Measurements from ENCODE around the gene ECI1.

GRCh38 chr16:2251296-2252111, at the start of gene ECI1:
- peak; percentile 59 for TF ChIP-seq CTCF (IDR thresholded peaks at IDR 0.05; ENCODE audit: low read depth, low read length, poor library complexity, severe bottlenecking)
- TF ChIP-seq EZH2phosphoT487 (IDR thresholded peaks at IDR 0.05; ENCODE audit: borderline replicate concordance, low read length), result no peak

Measured in DOHH2 (cell line).